HG03060 (cell line): ENCODE data around the gene BPHL.
"Not testable (repeated sequence)": the region's sequence is repeated elsewhere in the genome, so short reads cannot be mapped to it uniquely, and the experiment has no call there.

Experiments
- ATAC-seq: cut with Tn5 transposase; IDR thresholded peaks from one replicate; pipeline ENCODE4 v1.9.1; 2021; ENCODE audit warnings: low read depth, moderate number of reproducible peaks; ENCODE audit not compliant: unreplicated experiment

Gene BPHL

DNA sequence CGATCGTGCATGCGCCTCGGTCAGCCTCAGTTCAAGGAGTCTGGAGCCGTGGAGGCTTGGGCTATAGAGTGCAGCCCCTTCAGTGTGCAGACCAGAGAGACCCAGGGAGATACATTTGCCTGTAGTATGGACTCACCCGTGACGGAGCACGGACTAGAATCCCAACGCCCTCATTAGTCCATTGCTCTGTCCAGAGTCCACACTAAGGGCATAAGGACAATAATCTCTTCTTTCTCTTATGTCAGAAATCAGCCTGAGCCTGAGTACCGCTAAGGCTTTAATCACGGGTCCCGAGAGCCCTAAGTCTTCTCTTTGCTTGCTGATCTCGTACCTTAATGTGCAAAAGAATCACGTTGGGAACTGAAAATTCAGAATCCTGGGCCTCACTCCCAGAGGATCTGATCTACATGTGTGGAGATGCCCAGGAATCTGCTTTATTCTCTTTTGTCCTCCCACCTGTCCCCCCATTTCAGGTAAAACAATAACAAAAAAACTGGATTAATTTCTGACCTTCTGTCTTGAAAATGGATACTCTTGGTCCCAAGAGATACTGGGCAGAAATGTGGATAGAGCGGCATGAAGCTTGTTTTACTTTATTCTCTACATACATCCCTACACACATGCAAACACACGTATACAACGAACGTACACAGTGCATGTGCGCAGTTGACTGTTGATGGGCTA, 671 bp downstream of the BPHL start:
- peak; percentile 14 for ATAC-seq

DNA sequence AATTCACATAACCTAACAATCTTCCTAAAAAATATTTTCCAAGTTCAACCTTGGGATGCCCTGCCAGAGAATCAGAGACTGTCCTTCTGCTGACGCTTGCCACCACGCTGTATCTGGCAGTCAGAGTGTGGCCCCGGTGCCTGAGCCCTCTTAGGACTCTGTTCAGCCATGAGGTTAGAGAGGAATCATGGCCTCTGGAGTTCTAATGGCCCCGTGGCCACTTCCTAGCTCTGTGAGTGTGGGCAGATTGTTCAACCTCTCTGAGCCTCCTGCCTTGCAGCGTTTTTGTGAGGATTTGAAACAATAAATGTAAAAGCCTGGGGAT, 2.2 kb downstream of the BPHL start:
- no peak for ATAC-seq

- ATAC-seq = no peak
These were observed 4.3 kb downstream of the BPHL start for GRCh38 chr6:3122823-3123182.

- ATAC-seq = no peak
These were observed 6.2 kb downstream of the BPHL start for GRCh38 chr6:3124667-3125066.

DNA sequence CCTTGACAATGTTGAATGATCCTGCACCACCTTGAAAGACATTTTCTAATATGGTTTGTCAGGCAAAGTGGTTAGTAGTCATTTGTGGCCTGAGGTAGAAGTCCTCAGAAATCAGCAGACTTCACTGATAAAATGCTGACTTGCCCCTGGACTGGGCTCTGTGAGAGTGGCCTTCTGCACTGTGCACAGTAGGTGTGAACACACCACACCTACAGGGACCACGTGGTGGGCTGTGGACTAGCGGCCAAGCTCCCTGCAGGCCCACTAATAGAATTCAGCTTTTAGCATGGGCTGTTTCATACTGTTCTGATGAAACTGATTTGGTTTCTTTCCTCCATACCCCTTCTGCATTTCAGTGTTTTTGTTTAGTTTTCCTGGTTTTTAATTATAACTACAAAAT, 7.3 kb downstream of the BPHL start:
- no peak for ATAC-seq

- no peak for ATAC-seq
These were observed 10.0 kb downstream of the BPHL start for GRCh38 chr6:3128356-3129108.

DNA sequence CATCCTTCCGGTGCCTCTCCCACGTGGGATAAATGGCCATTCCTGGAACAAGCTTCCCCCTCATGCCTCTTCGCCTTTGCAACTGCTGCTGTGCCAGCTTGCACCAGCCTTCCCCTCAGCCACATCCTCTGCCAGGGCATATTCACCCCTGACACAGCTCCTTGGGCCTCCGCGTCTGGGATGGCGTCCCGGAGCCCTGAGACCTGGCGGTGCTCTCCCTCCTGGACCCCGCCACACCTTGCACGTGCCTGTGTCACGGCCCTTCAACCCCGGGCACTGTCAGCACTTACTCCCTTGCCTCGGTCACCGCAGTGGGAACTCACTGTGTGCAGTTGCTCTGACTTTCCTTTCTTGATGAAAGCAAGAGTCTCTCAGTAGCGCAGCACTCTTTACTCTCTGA, 13.2 kb downstream of the BPHL start:
- ATAC-seq = no peak

DNA sequence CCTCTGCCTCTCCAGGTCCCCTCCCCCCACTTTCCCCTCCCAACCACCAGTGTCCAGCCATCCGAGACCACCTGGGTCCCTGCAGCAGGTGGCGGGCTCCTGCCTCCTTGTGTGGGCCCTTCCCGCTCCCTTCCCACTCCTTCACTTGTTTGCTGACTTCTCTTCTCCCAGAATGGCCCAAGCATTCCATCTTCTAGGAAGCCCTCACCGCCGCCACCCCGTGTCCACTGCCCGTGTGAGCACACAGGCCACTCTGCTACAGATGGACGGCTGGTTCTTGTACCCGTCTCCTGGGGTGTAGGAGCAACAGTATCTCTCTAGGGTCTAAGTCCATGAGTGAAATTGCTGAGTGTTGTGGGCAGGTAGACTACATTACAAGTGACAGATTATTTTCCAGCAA, 15.0 kb downstream of the BPHL start:
- no peak for ATAC-seq

DNA sequence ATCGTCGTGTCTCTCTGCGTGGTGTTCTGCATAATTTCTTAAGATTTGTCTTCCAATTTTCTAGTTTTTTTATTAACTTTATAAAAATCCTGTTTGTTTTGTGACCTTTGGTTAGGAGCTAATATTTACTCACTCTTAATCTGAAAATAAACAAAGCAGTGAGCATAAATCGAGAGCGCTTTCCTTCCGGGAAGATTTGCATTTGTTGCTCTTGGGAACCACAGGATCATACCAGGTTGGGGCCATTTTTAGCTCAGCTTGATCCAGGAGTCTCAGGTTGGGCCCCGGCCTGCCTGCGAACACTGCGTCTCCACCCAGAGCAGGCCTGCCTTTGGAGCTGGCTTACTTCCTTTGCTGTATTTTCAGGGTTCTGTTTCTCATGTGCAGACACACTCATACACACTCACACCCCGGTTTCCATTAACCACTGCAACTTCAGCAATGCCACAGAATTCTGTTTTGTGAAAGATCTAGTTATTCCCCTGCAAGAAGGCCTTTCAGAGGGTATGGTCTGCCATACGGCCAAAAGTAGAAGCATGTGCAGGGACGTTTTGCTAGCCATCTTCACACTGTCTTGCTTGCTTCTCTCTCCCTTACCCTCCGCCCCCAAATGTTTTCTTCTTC, 17.3 kb downstream of the BPHL start:
- no peak for ATAC-seq

- no peak for ATAC-seq
These were observed 17.9 kb downstream of the BPHL start for GRCh38 chr6:3136292-3137011.

DNA sequence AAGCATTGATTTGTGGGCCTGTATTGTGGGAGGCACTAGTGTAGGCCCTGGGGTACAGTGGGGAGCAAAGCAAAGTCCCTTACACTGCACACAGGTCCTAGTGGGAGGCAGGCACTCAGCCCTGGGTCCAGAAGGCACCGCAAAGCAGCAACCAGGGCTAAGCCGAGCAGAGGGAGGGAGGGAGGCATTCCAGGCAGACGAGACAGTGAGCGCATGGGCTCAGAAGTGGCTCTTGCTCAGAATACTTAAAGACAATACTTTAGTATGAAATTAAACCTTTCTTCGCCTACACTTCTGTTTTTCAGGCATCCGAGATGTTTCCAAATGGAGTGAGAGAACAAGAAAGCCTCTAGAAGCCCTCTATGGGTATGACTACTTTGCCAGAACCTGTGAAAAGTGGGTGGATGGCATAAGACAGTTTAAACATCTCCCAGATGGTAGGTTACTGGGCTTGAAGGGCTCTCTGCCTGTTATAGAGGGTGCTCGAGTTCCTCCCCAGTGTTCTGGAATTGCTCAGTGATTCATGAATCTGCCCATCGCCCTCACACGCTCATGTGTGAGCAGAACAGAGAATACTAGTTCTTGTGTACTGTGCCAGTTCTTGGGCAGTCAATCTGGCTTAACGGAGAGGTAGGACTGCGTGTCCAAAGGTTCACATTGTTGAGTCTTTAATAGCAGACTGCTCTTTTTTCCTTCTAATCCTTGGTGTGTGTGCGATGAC, 18.7 kb downstream of the BPHL start:
- ATAC-seq = no peak

- ATAC-seq = not testable (repeated sequence)
These were observed 19.4 kb downstream of the BPHL start for GRCh38 chr6:3137873-3138272.

DNA sequence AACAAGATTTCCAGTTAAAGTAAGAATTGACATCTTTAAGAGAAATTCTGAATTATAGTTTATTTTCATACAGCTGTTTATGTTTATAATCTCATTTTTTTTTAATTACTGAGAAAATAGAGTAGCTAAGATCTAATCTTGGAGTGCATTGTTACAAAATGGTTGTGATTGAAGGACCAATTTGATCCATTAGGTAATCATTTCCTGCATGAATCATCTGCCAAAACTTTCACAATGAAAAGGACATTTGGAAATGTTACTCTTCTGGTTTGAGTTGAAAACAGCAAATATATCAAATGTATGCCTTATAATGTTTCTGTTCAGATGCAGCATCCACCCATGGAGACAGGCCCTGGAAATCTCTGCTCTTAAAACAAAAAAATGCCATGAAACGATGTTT, 19.8 kb downstream of the BPHL start:
- ATAC-seq = no peak

- ATAC-seq = no peak
These were observed 20.8 kb downstream of the BPHL start for GRCh38 chr6:3139090-3139903.

GRCh38 chr6:3140201-3140600, 21.7 kb downstream of the BPHL start:
- no peak for ATAC-seq

DNA sequence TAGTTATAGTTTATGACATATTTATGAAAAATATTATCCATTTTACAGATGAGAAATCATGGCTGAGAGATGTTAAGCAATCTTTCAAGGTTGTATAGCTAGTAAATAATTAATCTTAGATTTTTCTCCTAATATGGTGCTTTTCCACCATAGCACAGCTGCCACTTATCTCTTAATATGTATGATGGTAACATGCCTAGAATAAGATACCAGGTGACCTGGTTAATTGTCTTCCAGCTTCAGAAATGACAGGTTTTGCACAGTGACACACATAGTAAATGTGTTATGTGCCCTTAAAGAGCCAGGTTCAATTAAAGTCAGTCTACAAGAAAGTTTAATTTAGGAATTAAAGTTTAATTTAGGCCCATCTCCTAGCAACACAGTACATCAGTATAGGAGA, 24.0 kb downstream of the BPHL start:
- ATAC-seq = no peak

- no peak for ATAC-seq
These were observed 24.6 kb downstream of the BPHL start for GRCh38 chr6:3143158-3143557.

DNA sequence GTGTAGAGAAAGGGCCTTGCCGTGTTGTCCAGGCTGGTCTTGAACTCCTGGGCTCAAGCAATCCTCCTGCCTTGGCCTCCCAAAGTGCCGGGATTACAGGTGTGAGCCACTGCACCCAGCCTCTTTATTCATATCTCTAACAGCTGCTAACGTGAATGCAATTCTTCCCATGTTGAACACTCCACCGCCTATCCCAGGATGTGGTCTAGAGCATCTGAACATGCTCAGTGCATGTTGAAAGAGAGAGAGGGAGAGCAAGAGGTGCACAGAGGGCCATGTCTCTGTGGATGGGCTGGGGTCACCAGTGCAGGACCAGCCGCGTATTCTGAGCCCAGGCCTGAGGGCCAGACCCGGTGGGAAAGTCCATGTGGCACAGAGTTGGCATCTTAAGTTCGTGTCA, 26.1 kb downstream of the BPHL start:
- no peak for ATAC-seq

GRCh38 chr6:3147914-3148757, 29.6 kb downstream of the BPHL start:
- no peak for ATAC-seq
